Lower leg skin (tissue), 4 donors: ENCODE results near the gene DACT2. TPM values are rescaled to one million over a fixed set of nuclear protein-coding genes. Genes with fewer than 3 reads are reported as not detected.

Experiments used
- DNase-seq, 2 donors: peaks; one replicate each; pipeline ENCODE4 v3.0.0-alpha.2; 2019; ENCODE audit warnings: low spot score in 2 of 2
- H3K4me3 ChIP-seq: fragments of 200-600 bp; sonication (generic); 2 replicates; pipeline ENCODE4 v1.5.1; 2017; ENCODE audit warnings: mild to moderate bottlenecking, low read depth; ENCODE audit not compliant: poor library complexity, severe bottlenecking
- CTCF ChIP-seq, 3 donors: fragments of 450-650 bp; IDR thresholded peaks; one replicate each; pipeline ENCODE4 v1.5.1; 2016; ENCODE audit warnings: antibody characterized with exemption in 3 of 3, mild to moderate bottlenecking in 3 of 3, moderate library complexity in 2 of 3
- POLR2A ChIP-seq, 2 donors: fragments of 450-650 bp; IDR thresholded peaks; one replicate each; pipeline ENCODE4 v1.6.1; 2016 to 2017; ENCODE audit warnings: antibody characterized with exemption in 2 of 2, mild to moderate bottlenecking in 1 of 2, moderate library complexity in 1 of 2
- WGBS, 2 donors: methylation state at CpG; one replicate each; pipeline ENCODE4 v1.1.5; 2018; 5-methylcytosine and 5-hydroxymethylcytosine counted together
- intact Hi-C: fragments of 100-400 bp; cut with DNase I; formaldehyde crosslinking; loops from one replicate; pipeline ENCODE4 v1.15.0; 2023; ENCODE audit warnings: low total_unique reads
- total RNA-seq, 4 donors: library from RNA; depleted of rRNA; stranded (reverse); fragments of >200 nt; gene quantifications; one replicate each; pipeline ENCODE4 v1.1.0, GENCODE V29; 2016

DACT2 gene
- total RNA-seq, 4 donors from 2014 or later, result 11.1 to 19.1 (median 15.4) TPM

GRCh38 chr6:168341280-168341900 is 21.8 kb upstream of the DACT2 start:
- H3K4me3 ChIP-seq, result no peak overlapping the region
- TF ChIP-seq CTCF (IDR thresholded peaks at IDR 0.05) (no peak), POLR2A (IDR thresholded peaks at IDR 0.05) (no peak)
- no peak for DNase-seq
- WGBS, 2 donors, result 78 to 88% methylated on average over 8 of the region's 8 CpGs
- intact Hi-C loops, result no loop called here

GRCh38 chr6:168340819-168341218 is 21.2 kb upstream of the DACT2 start:
- no peak for TF ChIP-seq POLR2A (IDR thresholded peaks at IDR 0.05)
- TF ChIP-seq CTCF (IDR thresholded peaks at IDR 0.05), result no peak
- intact Hi-C loops, result no loop called here
- DNase-seq, result no peak
- 93 to 96% methylated on average over 5 to 10 of the region's 10 CpGs for WGBS, 2 donors
- no peak overlapping the region for H3K4me3 ChIP-seq

- 75 to 83% methylated on average over 7 of the region's 7 CpGs for WGBS, 2 donors
- intact Hi-C loops, result no loop called here
- no peak overlapping the region for H3K4me3 ChIP-seq
- TF ChIP-seq POLR2A (IDR thresholded peaks at IDR 0.05) (no peak), CTCF (IDR thresholded peaks at IDR 0.05) (no peak)
- DNase-seq, result no peak
These were observed 19.2 kb upstream of the DACT2 start for GRCh38 chr6:168338777-168339176.

- H3K4me3 ChIP-seq, result no peak overlapping the region
- DNase-seq, result no peak
- 56 to 74% methylated on average over 4 of the region's 4 CpGs for WGBS, 2 donors
- no peak for TF ChIP-seq POLR2A (IDR thresholded peaks at IDR 0.05)
- no peak for TF ChIP-seq CTCF (IDR thresholded peaks at IDR 0.05)
- intact Hi-C loops, result no loop called here
These were observed 17.4 kb upstream of the DACT2 start for GRCh38 chr6:168336967-168337366.

GRCh38 chr6:168333989-168334388 is 14.4 kb upstream of the DACT2 start:
- WGBS, 2 donors, result 81 to 87% methylated on average over 9 of the region's 9 CpGs
- DNase-seq, result no peak
- intact Hi-C loops, result no loop called here

More at GRCh38 chr6:168333989-168334388, 14.4 kb upstream of the DACT2 start:
- TF ChIP-seq POLR2A (IDR thresholded peaks at IDR 0.05), result no peak
- TF ChIP-seq CTCF (IDR thresholded peaks at IDR 0.05), result no peak
- no peak overlapping the region for H3K4me3 ChIP-seq
